Measurements from ENCODE around the gene EXOSC2.

DNA sequence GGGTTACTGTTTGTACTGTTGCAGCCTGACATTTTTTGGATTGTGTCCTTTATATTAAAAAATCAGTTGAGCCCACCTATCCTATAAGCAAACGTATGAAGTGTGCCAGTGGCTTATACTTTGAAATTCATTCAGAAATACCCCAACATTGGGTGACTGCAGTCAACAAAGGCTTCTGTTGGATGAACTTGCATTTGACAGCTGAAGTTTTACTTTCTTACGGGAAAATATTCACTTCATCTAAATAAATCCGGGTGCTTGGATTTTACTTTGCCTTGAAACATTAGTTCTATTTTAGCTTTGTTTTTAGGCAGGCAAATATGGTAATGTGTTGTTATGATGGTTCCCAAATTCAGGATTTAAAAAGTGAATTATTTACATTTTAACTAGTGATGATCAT is 21.7 kb downstream of the EXOSC2 start:
- TF ChIP-seq, protein P1, sequence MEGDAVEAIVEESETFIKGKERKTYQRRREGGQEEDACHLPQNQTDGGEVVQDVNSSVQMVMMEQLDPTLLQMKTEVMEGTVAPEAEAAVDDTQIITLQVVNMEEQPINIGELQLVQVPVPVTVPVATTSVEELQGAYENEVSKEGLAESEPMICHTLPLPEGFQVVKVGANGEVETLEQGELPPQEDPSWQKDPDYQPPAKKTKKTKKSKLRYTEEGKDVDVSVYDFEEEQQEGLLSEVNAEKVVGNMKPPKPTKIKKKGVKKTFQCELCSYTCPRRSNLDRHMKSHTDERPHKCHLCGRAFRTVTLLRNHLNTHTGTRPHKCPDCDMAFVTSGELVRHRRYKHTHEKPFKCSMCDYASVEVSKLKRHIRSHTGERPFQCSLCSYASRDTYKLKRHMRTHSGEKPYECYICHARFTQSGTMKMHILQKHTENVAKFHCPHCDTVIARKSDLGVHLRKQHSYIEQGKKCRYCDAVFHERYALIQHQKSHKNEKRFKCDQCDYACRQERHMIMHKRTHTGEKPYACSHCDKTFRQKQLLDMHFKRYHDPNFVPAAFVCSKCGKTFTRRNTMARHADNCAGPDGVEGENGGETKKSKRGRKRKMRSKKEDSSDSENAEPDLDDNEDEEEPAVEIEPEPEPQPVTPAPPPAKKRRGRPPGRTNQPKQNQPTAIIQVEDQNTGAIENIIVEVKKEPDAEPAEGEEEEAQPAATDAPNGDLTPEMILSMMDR (IDR thresholded peaks at IDR 0.05): no peak
- no peak for TF ChIP-seq POLR2A (IDR thresholded peaks at IDR 0.05; ENCODE audit: low read depth)
- TF ChIP-seq POLR2AphosphoS5 (IDR thresholded peaks at IDR 0.05): no peak

Measured in esophagus muscularis mucosa (tissue), 3 donors.